Activated CD4-positive, alpha-beta T cell treated with anti-CD3 and anti-CD28 coated beads for 4 hours (primary cell): ENCODE data around the gene HDAC11.
"Not testable (repeated sequence)": the region's sequence is repeated elsewhere in the genome, so short reads cannot be mapped to it uniquely, and the experiment has no call there.

Experiments
- DNase-seq, 2 donors: peaks; one replicate each; pipeline ENCODE4 v3.0.0-alpha.2; 2020

Gene HDAC11

GRCh38 chr3:13479582-13480339, at the start of gene HDAC11:
Gene HDAC11 (plus strand): TSS chr3:13480306. CDS start chr3:13480348, 42 bp downstream.
- DNase-seq, result peak; percentile 97

DNA sequence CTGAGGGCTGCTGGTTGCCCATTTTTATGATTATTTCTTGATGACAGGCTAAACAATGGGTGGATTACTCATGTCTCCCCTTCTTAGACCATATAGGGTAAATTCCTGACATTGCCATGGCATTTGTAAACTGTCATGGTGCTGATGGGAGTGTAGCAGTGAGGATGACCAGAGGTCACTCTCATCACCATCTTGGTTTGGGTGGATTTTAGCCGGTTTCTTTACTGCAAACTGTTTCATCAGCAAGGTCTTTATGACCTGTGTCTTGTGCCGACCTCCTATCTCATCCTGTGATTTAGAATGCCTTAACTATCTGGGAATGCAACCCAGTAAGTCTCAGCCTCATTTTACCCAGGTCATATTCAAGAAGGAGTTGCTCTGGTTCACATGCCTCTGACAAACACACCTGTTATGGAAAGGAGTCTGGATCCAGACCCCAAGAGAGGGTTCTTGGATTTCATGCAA, 49.7 kb upstream of the HDAC11 start:
- DNase-seq, result not testable (repeated sequence)

- no peak for DNase-seq
Observed at GRCh38 chr3:13432093-13432492, 48.0 kb upstream of the HDAC11 start.

GRCh38 chr3:13433912-13434311, 46.2 kb upstream of the HDAC11 start:
- DNase-seq, result no peak

- not testable (repeated sequence) for DNase-seq
Observed at GRCh38 chr3:13436213-13436612, 43.9 kb upstream of the HDAC11 start.

DNA sequence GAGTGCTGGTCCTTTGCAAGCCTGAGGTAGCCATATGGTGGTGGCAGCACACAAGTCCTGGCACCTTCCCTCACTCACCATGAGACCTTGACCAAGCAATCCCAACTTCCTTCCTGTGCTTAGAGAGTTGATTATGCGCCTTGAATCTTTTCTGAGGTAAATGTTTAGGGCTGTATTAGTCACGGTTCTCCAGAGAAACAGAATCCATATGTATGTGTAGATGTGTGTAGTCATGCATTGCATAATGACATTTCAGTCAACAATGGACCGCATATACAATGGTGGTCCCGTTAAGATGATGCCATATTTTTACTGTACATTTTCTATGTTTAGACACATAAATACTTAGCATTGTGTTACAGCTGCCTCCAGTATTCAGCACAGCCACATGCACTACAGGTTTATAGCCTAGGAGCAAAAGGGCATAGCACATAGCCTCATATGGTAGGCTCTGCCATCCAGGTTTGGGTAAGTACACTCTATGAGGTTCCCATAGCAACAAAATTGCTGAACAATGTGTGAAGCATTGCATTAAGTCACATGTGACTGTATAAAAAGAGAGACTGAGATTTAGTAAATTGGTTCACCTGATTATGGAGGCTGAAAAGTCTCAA, 39.8 kb upstream of the HDAC11 start:
- no peak for DNase-seq

DNA sequence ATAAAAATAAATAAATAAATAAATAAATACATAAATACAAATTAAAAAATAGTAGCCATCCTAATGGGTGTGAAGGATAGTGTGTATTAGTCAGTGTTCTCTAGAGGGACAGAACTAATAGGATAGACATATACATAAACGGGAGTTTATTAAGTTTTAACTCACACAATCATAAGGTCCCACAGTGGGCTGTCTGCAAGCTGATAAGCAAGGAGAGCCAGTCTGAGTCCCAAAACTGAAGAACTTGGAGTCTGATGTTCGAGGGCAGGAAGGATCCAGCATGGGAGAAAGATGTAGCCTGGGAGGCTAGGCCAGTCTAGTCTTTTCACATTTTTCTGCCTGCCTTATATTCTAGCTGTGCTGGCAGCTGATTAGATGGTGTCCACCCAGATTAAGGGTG, 37.2 kb upstream of the HDAC11 start:
- not testable (repeated sequence) for DNase-seq

DNA sequence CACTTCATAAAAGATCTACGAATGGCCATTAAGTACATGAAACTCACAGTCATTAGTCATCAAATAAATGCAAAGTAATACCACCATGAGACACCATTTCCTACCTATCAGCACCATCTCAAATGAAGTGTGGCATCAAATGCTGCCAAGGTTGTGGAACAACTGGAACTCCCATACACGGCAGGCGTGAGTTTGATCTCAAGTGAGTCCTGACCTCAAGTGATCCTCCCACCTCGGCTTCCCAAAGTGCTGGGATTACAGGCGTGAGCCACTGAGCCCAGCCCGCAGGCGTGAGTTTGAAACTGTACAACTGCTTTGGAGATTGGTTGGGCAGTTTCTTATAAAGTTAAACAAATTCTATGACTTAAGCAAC, 28.8 kb upstream of the HDAC11 start:
- DNase-seq, result peak; percentile 24 to 49

DNA sequence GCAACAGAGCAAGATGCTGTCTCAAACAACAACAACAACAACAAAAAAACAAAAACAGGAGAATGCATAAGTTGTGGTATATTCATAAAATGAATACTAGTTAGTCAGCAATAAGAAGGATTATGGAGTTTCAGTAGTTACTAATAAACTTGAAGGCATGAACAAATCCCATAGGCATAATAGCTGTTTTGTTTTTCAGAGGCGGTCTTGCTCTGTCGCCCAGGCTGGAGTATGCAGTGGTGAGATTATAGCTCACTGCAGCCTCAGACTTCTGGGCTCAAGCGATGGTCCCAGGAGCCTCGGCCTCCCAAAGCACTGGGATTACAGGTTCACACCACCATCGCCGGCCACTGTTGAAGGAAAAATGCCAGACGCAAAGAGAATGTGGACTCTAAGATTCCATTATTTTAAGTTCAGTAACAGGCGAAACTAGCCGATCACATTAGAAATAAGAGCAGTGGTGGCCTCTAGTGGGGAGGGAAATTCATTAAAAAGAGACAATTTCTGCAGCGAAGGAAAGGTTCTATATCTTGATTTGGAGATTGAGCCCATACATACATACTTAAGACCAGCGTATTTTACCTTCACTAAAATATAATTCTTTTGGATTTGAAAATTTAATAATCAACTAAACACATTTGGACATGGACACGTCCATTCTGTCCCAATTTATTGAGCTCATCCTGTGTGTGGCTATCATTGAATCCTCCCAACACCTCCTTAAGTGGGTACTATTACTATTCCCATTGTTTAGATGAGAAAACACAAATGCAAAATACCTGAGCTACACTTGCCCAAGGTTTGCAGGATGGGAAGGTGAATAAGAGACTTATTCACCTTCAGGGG, 27.4 kb upstream of the HDAC11 start:
- DNase-seq, result peak; percentile 43 to 58

GRCh38 chr3:13455644-13456043, 24.5 kb upstream of the HDAC11 start:
- no peak for DNase-seq

GRCh38 chr3:13457593-13457992, 22.5 kb upstream of the HDAC11 start:
- DNase-seq, result no peak

- no peak for DNase-seq
Observed at GRCh38 chr3:13459605-13460340, 20.3 kb upstream of the HDAC11 start.

DNA sequence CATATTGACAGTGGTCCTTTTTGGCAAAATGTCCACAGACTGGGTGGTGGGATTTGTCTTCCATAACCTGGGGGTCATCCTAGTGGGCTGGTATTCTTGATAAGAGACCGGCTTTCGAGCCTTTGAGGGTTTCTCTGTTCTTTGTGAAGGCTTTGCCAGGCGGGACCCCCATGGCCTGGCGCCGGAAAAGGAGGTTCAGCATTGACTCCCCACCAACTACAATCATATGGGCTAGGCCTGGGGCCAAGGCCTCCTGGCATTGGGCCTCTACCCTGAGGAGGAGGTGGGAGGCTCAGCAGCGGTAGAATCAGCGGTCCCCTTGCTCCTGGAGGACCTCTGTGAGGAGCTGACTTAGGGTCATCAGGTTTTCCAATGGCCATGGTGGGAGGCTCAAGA, 19.8 kb upstream of the HDAC11 start:
- DNase-seq, result no peak

- peak; percentile 64 to 65 for DNase-seq
Observed at GRCh38 chr3:13461169-13462124, 18.7 kb upstream of the HDAC11 start.

DNA sequence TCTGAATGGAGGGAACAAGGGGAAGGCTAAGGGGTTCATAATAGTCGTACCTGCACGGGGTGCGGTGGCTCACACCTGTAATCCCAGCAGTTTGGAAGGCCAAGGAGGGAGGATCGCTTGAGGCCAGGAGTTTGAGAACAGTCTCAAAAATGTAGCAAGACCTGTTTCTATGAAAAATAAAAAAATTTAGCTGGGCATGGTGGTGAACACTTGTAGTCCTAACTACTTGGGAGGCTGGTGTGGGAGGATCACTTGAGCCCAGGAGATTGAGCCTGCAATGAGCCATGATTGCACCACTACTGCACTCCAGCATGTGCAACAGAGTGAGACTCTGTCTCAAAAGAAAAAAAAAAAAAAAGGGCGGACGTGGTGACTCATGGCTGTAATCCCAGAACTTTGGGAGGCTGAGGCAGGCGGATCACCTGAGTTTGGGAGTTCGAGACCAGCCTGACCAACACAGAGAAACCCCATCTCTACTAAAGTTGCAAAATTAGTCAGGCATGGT, 17.9 kb upstream of the HDAC11 start:
- DNase-seq, result no peak

DNA sequence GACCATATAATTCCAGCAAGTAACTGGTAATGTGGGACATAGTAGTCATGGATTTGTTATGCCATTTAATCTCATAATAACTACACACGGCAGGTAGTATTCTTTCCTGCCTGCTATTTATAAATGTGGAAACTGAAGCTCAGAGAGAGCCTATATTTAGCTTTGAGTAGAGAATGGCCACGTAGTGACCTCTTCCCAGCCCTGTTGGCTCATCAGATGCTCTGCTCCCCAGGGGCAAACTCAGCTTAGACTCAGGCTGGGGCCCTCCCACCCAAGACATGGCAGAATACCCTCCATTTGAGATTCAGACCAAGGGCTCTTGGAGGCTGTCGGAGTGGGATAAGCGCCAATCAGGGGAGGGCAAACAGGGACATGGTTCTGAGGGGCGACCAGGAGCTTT, 17.3 kb upstream of the HDAC11 start:
- DNase-seq, result no peak

DNA sequence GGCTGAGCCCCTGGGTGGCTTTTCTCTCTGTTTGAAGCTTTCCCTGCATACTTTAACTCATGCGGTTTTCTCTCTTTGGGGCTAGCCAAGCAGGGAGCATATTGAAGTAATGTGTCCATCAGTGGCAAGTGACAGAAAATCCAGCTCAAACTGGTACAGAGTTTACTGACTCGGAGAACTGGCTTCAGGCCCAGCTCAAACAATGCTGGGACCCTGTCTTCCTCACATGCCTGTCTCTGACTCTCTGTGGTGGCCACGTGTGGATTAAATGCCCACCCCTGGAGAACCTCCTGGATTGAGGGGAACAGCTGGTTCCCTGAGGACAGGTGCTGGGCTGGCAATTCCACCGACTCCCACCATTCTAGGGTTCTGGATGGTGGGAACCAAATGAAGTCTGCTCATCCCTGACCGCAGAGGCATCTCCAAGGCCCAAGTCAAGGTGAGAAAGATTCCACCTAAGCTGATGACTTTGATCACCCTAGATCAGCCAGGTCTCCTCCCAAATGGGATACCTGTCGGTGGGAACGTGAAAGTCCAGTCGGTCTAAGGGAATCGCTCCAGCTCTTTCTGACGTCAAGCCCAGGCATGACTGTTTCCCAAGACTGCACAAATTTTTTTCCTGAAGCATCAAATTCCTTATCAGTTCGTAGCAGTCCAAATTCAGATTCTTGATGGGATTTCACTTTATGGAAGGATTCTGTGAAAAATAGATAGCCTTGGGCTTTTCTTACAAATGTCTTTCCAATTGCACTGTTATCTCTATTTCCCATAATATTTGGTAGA, 16.3 kb upstream of the HDAC11 start:
- DNase-seq, result no peak

DNA sequence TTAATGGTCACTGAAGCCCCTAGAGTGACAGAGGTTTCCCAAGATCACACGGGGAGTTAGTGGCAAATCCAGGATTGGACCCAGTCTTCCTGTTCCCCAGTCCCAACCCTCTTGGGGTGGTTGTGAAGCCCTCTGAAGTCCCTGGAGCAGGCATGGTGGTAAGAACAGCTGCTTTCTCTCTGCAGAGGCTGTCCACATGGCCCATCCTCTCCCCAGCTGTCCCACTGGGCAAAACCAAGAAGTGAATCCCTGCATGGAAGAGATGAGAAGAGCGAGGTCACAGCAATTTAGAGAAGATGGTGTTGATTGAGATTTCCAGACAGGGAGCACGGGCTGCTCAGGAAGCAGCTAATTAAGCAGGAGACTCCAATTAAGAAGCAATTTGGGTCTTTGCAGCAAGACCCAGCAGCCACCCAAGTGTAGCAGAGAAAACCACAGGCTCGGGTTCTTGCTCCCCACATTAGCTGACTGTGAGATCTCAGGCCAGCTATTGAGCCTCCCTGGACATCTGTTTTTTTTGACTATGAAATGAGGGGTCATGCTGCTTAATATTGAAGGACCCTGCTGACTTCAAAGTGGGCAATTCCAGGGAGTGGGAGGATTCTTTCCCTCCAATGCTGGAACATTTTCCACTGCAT, 14.8 kb upstream of the HDAC11 start:
- no peak for DNase-seq

DNA sequence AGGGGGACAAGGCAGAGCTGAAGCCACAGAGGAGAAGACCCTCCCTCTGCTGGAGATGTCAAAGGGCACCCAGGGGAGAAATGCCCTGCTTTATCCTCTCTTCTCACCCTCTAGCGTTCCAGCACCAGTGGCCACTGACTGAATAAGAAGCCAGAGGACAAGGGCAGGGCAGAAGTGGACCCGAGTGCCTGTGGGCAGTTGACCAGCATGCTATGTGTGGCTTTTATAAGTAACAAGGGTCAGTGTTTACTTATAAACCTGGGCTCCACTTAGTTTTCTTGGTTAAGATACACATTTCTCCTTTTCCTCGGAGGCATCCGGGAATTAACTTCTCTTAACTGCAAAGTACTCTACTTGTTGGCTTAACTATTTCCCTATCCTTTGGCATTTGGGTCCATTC, 13.3 kb upstream of the HDAC11 start:
- DNase-seq, result no peak
